ENCODE measurements around the gene TRIM67. TPM values are rescaled to one million over a fixed set of nuclear protein-coding genes. Genes with fewer than 3 reads are reported as not detected.

Gene TRIM67
- total and polyA plus RNA-seq, 2 donors (not counting 1 experiment from before 2014, with no cell fraction given) = not detected

- Mint-ChIP-seq H3K9me3 (ENCODE audit: insufficient read depth) (no peaks in the 10 kb centered on the region), H3K4me3 (peak overlapping the region; percentile 3), H3K27me3 (no peaks in the 10 kb centered on the region), H3K4me1 (peaks cover 40% of the 10 kb centered on the region), H3K27ac (no peak overlapping the region)
- Histone ChIP-seq H3K4me2 (replicated peaks; ENCODE audit: low read depth, low read length, poor library complexity, severe bottlenecking) (no peak overlapping the region), H2AFZ (ENCODE audit: insufficient read depth, low read depth, low read length, poor library complexity, severe bottlenecking) (no peak overlapping the region), H3K27ac (ENCODE audit: low read length in 2 of 2) (no peak overlapping the region), H3K9me3 (ENCODE audit: control extremely low read depth in 1 of 3, control insufficient read depth in 2 of 3, insufficient read depth in 1 of 3, low read length in 2 of 3) (no peaks in the 10 kb centered on the region), H3K4me1 (ENCODE audit: control insufficient read depth in 2 of 2, insufficient read depth in 2 of 2, low read length in 2 of 2) (peaks cover 22 to 32% of the 10 kb centered on the region in 2 donors), H3K79me2 (ENCODE audit: control insufficient read depth, insufficient read depth, low read length) (no peaks in the 10 kb centered on the region), H4K20me1 (ENCODE audit: control insufficient read depth, insufficient read depth, low read length, poor library complexity, severe bottlenecking) (no peaks in the 10 kb centered on the region), H3K4me3 (ENCODE audit: control extremely low read depth in 1 of 5, extremely low read depth in 1 of 5, insufficient read depth in 1 of 5, low read depth in 2 of 5, low read length in 4 of 5) (no peak overlapping the region), H3K36me3 (replicated peaks in 1 of 2; ENCODE audit: control extremely low read depth in 1 of 2, control insufficient read depth in 1 of 2, extremely low read depth in 1 of 2, insufficient read depth in 2 of 2, low read length in 1 of 2) (no peaks in the 10 kb centered on the region), H3K27me3 (replicated peaks in 1 of 4; ENCODE audit: control extremely low read depth in 1 of 4, control insufficient read depth in 3 of 4, insufficient read depth in 4 of 4, low read length in 3 of 4) (no peaks in the 10 kb centered on the region), H3K9ac (ENCODE audit: low read length) (no peak overlapping the region)
- TF ChIP-seq EZH2 (IDR thresholded peaks at IDR 0.05; ENCODE audit: borderline replicate concordance, insufficient read depth, low read depth, low read length, poor library complexity, severe bottlenecking) = no peak
- TF ChIP-seq CTCF (IDR thresholded peaks at IDR 0.05) = no peak
- ChIA-PET POLR2A (interaction anchor here (1.0 kb wide), 1 partner anchor 19 kb away, joined by 8 read pairs; no protein-coding TSS in a partner anchor), CTCF (interaction anchor here (1.3 to 1.7 kb wide), 4 partner anchors 28 to 297 kb away, joined by 3 to 6 read pairs (median 4); partner anchors contain the start of gene GNPAT)
- DNase-seq (no peak), ATAC-seq (ENCODE audit: low read depth) (no peak)
- 98% methylated on average over 13 of the region's 22 CpGs for WGBS (ENCODE audit: insufficient coverage)
- intact Hi-C loops (cut with micrococcal nuclease) = loop anchor here (2.0 to 5.0 kb wide), 3 partner anchors 19 to 417 kb away; partner anchors contain the start of gene FAM89A
Measured at GRCh38 chr1:231213831-231214573, 52.1 kb downstream of the TRIM67 start.
